Psoas muscle (tissue), 8 donors: ENCODE measurements around the gene SORBS1. TPM values are rescaled to one million over a fixed set of nuclear protein-coding genes. Genes with fewer than 3 reads are reported as not detected.
A peak's percentile ranks its signal among the peaks of the same experiment; 100 is the strongest.

ENCODE experiments used
- ATAC-seq, 4 donors: fragments of 200-7000 bp; cut with Tn5 transposase; one replicate each; pipeline ENCODE4 v1.9.1; 2020; ENCODE audit warnings: moderate library complexity in 3 of 4, mild to moderate bottlenecking in 2 of 4
- DNase-seq, 2 donors: peaks; one replicate each; pipeline ENCODE4 v3.0.0-alpha.2; 2020
- H3K27ac ChIP-seq: fragments of 200-600 bp; one replicate; pipeline ENCODE4 v1.8.0; 2022
- H3K27me3 ChIP-seq, 3 donors: fragments of 200-600 bp in 1 of 3; one replicate each; pipeline versions ENCODE4 v1.6.1 to v1.8.0; 2013 to 2022; ENCODE audit warnings: low read length in 2 of 3, mild to moderate bottlenecking in 2 of 3, moderate library complexity in 1 of 3; ENCODE audit not compliant: insufficient read depth in 3 of 3
- H3K36me3 ChIP-seq, 2 donors: fragments of 200-600 bp in 1 of 2; one replicate each; pipeline versions ENCODE4 v1.6.1 to v1.8.0; 2013 to 2022; ENCODE audit warnings: low read depth in 1 of 2, mild to moderate bottlenecking in 1 of 2, moderate library complexity in 1 of 2; ENCODE audit not compliant: insufficient read depth in 1 of 2
- H3K4me1 ChIP-seq: fragments of 200-600 bp; one replicate; pipeline ENCODE4 v1.8.0; 2022
- H3K4me3 ChIP-seq: fragments of 200-600 bp; one replicate; pipeline ENCODE4 v1.8.0; 2022; ENCODE audit warnings: mild to moderate bottlenecking
- H3K9me3 ChIP-seq: fragments of 200-600 bp; one replicate; pipeline ENCODE4 v1.8.0; 2022
- WGBS, 3 donors: extraction: QIAGEN DNeasy Blood & Tissue Kit; methylation state at CpG; one replicate each; pipeline versions ENCODE4 v1.1.6 to v1.1.7; 2013; 5-methylcytosine and 5-hydroxymethylcytosine counted together
- intact Hi-C, 2 donors: fragments of 100-400 bp; cut with DNase I; formaldehyde crosslinking; loops; one replicate each; pipeline versions ENCODE4 v1.11.0 to v1.14.2; 2022
- polyA plus RNA-seq, 3 donors: library from polyadenylated mRNA; stranded (reverse); fragments of 200-250 nt; gene quantifications; one replicate each; pipeline ENCODE4 v1.2.3, GENCODE V29; 2013
- total RNA-seq, 4 donors: library from RNA; stranded (reverse); fragmentation: NEBNext Ultra II Directional in 2 of 4; extraction: Animal tissue kit (Norgen Biotek cat#: 25700) in 2 of 4; gene quantifications; one replicate each; pipeline versions ENCODE4 v1.2.1 to v1.2.4, GENCODE V29; 2021 to 2023
- TF ChIP-seq, protein P1 (sequence below): fragments of 200-600 bp; IDR thresholded peaks from one replicate; pipeline ENCODE4 v1.8.0; 2022; ENCODE audit warnings: antibody characterized with exemption
- donor health status: healthy with polysubstance abuse.
- donor health status: DM: no; HTN: no; CAD: no; lungs with moderate emphysema.
- donor health status: Bipolar disorder and iron deficiency.
- donor health status: healthy.
- donor health status: DM: yes; HTN: yes; CAD: no.
- donor health status: DM: no; HTN: no; CAD: no.
- donor health status: DM: no; HTN: no; CAD: no.
- donor health status: DM: yes; HTN: yes; CAD: no.

SORBS1 gene
- total and polyA plus RNA-seq, 7 donors, result 17.3 to 306 (median 145) TPM

DNA sequence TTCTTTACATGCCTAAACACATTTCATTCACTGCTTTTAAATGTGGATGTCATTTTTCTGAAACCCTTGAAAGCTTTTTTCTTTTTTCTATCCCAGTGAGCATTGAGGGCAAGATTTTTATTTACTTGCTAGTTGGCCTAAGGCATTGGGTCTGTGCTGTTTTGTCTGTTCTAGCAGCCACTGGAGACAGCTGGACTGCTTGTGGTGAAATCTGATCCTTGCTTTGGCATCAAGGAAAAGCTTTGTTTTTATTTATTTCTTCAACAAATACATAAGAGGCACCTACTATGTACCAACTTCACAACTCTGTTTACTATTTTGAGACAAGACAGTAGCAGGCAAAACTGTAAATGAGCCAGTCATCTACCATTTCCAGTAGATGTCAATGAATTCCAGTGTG, 241.9 kb downstream of the SORBS1 start:
- Histone ChIP-seq H3K9me3 (no peaks in the 10 kb centered on the region), H3K27ac (peak overlapping the region; percentile 23), H3K4me1 (peaks cover 21% of the 10 kb centered on the region), H3K4me3 (no peak overlapping the region), H3K27me3 (no peaks in the 10 kb centered on the region), H3K36me3 (peaks cover 2 to 76% of the 10 kb centered on the region in 2 donors)
- ATAC-seq, result peak in 1 of 4 donors; percentile 36
- TF ChIP-seq, protein P1, sequence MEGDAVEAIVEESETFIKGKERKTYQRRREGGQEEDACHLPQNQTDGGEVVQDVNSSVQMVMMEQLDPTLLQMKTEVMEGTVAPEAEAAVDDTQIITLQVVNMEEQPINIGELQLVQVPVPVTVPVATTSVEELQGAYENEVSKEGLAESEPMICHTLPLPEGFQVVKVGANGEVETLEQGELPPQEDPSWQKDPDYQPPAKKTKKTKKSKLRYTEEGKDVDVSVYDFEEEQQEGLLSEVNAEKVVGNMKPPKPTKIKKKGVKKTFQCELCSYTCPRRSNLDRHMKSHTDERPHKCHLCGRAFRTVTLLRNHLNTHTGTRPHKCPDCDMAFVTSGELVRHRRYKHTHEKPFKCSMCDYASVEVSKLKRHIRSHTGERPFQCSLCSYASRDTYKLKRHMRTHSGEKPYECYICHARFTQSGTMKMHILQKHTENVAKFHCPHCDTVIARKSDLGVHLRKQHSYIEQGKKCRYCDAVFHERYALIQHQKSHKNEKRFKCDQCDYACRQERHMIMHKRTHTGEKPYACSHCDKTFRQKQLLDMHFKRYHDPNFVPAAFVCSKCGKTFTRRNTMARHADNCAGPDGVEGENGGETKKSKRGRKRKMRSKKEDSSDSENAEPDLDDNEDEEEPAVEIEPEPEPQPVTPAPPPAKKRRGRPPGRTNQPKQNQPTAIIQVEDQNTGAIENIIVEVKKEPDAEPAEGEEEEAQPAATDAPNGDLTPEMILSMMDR, result no peak
- no peak for DNase-seq
- intact Hi-C loops, result no loop called here

DNA sequence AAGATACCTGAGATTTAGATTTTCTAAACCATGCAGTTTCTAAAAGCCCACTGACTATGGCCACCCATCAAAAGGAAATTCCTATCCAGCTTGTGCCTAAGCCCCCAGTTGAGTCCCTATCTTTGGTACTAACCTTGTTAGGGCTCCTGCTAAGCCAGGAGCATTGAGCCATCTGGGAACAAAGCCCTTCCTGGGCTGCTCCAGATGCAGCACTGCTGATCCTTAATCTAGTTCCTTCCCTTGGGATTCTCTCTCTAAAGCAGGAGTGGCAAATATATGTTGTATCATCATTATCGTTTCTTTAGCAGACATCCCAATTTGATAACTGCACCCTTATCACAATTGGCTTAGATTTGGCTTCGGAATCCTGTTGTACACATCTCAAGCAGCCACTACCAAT, 245.7 kb downstream of the SORBS1 start:
- TF ChIP-seq, protein P1, result no peak
- no peaks in the 10 kb centered on the region for H3K9me3 ChIP-seq
- H3K4me3 ChIP-seq, result no peak overlapping the region
- H3K27me3 ChIP-seq, result no peaks in the 10 kb centered on the region
- peaks cover 2 to 63% of the 10 kb centered on the region in 2 donors for H3K36me3 ChIP-seq
- WGBS, 3 donors, result 80 to 82% (median 80%) methylated on average over 2 of the region's 2 CpGs
- peaks cover 20% of the 10 kb centered on the region for H3K4me1 ChIP-seq
- DNase-seq, result no peak
- intact Hi-C loops, result no loop called here
- no peak overlapping the region for H3K27ac ChIP-seq
- no peak for ATAC-seq

DNA sequence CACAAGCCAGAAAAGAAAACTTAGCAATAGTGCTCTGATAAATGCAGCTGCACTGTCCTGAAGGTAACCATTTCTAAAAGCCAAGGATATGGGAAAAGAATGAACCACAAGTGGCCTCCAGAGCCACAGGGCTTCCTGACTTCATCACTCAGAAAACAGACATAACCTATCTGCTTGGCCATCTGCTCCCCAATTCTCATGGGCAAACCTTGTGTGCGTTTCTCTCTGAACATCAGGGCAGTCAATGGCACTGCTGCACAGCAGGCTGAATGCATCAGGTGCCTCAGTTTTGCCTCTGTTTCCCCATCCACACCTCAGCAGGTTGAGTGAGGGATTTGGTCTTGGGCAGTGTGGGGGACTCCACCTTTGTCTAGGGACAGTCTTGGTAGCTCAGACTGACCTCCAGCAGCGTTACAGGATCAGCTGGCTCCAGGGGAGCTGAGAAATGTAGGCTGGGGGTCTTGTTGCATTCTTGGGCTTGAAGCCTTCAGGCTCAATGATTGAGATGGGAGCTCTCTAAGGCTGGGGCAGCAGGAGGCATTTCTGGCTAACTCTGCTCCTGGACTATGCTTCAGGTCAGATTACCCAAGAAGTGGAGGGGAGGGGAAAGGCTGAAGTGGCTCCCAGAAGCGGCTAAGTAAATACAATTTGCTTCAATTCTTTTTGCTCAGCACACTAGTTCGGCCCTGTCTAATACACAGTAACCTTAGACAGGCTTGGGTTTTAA, 246.8 kb downstream of the SORBS1 start:
- Histone ChIP-seq H3K36me3 (peaks cover 2 to 57% of the 10 kb centered on the region in 2 donors), H3K27ac (peak overlapping the region; percentile 17), H3K27me3 (no peaks in the 10 kb centered on the region), H3K4me1 (peaks cover 27% of the 10 kb centered on the region), H3K4me3 (no peak overlapping the region), H3K9me3 (no peaks in the 10 kb centered on the region)
- DNase-seq (no peak), ATAC-seq (no peak)
- 55 to 90% (median 67%) methylated on average over 4 of the region's 4 CpGs for whole genome bisulfite sequencing, 3 donors
- intact Hi-C loops, result no loop called here
- TF ChIP-seq, protein P1, result no peak

GRCh38 chr10:95312986-95313495, 248.1 kb downstream of the SORBS1 start:
- intact Hi-C loops, result no loop called here
- Histone ChIP-seq H3K27me3 (no peaks in the 10 kb centered on the region), H3K4me1 (peaks cover 40% of the 10 kb centered on the region), H3K4me3 (no peak overlapping the region), H3K36me3 (peaks cover 2 to 44% of the 10 kb centered on the region in 2 donors), H3K9me3 (no peaks in the 10 kb centered on the region), H3K27ac (peak overlapping the region; percentile 17)
- TF ChIP-seq, protein P1, result no peak
- DNase-seq (no peak), ATAC-seq (no peak)
- WGBS, 3 donors, result 68 to 88% (median 68%) methylated on average over 1 of the region's 1 CpG
